Cardiac muscle cell (in vitro differentiated cells and primary cell): ENCODE data around the gene EIF2B2. TPM values are rescaled to one million over a fixed set of nuclear protein-coding genes. Genes with fewer than 3 reads are reported as not detected.
A peak's percentile ranks its signal among the peaks of the same experiment; 100 is the strongest.

ENCODE experiments used
- DNase-seq, 2 donors: peaks; one replicate each; pipeline versions ENCODE4 v3.0.0 to v3.0.0-alpha.2; 2010 to 2017; ENCODE audit warnings: low read depth in 1 of 2, low spot score in 1 of 2
- H3K27ac ChIP-seq: fragments of 200-600 bp; sonication (generic); 2 replicates; pipeline ENCODE4 v1.5.1; 2016
- H3K27me3 ChIP-seq: fragments of 200-600 bp; sonication (generic); 2 replicates; pipeline ENCODE4 v1.6.0; 2016; ENCODE audit warnings: control low read depth
- H3K36me3 ChIP-seq: fragments of 200-600 bp; sonication (generic); 2 replicates; pipeline ENCODE4 v1.5.1; 2016; ENCODE audit warnings: control low read depth
- H3K4me1 ChIP-seq: fragments of 200-600 bp; sonication (generic); 2 replicates; pipeline ENCODE4 v1.8.1; 2017; ENCODE audit warnings: low read depth, mild to moderate bottlenecking, mixed run types
- H3K4me3 ChIP-seq: fragments of 200-600 bp; sonication (generic); 2 replicates; pipeline ENCODE4 v1.5.1; 2016; ENCODE audit warnings: mild to moderate bottlenecking
- H3K9me3 ChIP-seq: fragments of 200-600 bp; sonication (generic); 2 replicates; pipeline ENCODE4 v1.5.1; 2017; ENCODE audit warnings: low read depth, mild to moderate bottlenecking, control low read depth
- polyA plus RNA-seq: library from polyadenylated mRNA; unstranded; fragments of >200 nt; fragmentation: Nextera tagmentation; extraction: Ambion mirVana; gene quantifications from 2 replicates; pipeline ENCODE4 v1.2.1, GENCODE V29; 2016
- total RNA-seq: library from RNA; depleted of rRNA; stranded (reverse); fragments of >200 nt; gene quantifications from 2 replicates; pipeline ENCODE4 v1.2.3, GENCODE V29; 2016
- TF ChIP-seq, protein P1 (sequence below): IDR thresholded peaks from 2 replicates; pipeline ENCODE4 v1.5.1; 2012; ENCODE audit warnings: low read depth, mild to moderate bottlenecking, low read length

The EIF2B2 gene
- total RNA-seq (57.3 and 69.5 TPM in 2 replicates), polyA plus RNA-seq (76.7 and 92.9 TPM in 2 replicates)

DNA sequence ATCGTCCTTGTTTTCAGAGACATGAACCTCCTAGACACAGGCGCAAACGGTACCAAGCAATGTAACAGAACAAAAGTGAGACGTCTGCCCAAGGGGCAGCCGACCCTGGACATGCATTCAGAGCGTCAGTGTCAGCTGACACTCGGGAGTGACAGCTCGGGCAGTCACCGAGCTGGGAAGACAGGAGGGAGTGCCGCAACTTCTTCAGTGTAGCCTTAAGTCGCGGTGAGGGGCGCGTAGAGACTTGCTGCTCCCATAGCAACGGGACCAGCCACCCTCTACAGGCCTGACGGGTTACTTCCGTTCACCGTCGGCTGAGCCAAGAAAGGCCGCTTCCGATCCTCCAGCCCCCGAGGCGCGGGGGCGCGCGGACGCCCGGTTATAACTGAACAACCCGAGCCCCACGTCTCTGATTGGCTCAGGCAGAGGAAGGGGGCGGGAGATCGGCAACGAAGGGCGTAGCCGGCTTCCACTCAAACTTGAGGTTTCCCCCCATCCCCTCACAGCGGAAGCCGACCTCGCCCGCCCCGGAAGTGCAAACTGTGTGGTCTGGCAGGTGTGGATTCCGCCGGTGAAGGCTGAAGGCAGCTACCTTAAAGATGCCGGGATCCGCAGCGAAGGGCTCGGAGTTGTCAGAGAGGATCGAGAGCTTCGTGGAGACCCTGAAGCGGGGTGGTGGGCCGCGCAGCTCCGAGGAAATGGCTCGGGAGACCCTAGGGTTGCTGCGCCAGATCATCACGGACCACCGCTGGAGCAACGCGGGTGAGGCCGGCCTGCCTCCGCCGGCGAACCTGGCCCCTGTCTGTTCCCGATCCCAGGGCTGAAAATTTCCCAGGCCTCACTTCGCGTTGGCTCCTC is at the start of gene EIF2B2:
Gene EIF2B2, plus strand, starts transcription at position 530 of the 858 bp plus-strand sequence. Its CDS starts 70 bp downstream, at position 600.
- DNase-seq, result peak; percentile 98
- H3K4me3 ChIP-seq, result peak within 1 kb of the TSS; percentile 52
- TF ChIP-seq, protein P1, sequence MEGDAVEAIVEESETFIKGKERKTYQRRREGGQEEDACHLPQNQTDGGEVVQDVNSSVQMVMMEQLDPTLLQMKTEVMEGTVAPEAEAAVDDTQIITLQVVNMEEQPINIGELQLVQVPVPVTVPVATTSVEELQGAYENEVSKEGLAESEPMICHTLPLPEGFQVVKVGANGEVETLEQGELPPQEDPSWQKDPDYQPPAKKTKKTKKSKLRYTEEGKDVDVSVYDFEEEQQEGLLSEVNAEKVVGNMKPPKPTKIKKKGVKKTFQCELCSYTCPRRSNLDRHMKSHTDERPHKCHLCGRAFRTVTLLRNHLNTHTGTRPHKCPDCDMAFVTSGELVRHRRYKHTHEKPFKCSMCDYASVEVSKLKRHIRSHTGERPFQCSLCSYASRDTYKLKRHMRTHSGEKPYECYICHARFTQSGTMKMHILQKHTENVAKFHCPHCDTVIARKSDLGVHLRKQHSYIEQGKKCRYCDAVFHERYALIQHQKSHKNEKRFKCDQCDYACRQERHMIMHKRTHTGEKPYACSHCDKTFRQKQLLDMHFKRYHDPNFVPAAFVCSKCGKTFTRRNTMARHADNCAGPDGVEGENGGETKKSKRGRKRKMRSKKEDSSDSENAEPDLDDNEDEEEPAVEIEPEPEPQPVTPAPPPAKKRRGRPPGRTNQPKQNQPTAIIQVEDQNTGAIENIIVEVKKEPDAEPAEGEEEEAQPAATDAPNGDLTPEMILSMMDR, result peak; percentile 18
- H3K4me1 ChIP-seq, result peaks cover 10% of the 10 kb centered on the region
- no peaks in the 10 kb centered on the region for H3K9me3 ChIP-seq
- H3K27ac ChIP-seq, result peak within 1 kb of the TSS; percentile 82
- H3K36me3 ChIP-seq, result peaks cover 26% of the 10 kb centered on the region
- H3K27me3 ChIP-seq, result no peaks in the 10 kb centered on the region

DNA sequence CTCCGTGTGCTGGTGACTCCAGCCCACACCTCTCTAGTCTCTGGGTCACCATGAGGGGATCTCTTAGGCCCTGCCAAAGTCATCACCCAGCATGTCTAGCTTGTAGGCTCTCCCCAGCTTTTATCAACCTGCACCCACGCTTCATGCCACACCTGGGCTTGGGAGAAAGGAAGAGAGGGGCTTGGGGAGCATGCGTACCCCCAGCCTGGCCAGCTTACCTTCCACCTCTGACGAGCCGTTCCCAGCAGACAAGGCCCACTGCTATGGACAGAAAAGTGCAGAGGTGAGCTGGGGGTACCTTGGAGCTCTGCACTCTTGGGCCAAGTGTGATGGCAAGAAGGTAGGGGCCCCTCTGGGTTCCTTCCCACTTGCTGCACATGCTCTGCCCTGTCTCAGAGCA is 49.0 kb upstream of the EIF2B2 start:
- H3K27me3 ChIP-seq, result no peaks in the 10 kb centered on the region
- peak overlapping the region; percentile 87 for H3K27ac ChIP-seq
- DNase-seq, result no peak
- TF ChIP-seq, protein P1, result no peak
- H3K4me3 ChIP-seq, result no peak overlapping the region
- H3K9me3 ChIP-seq, result no peaks in the 10 kb centered on the region
- peaks cover 42% of the 10 kb centered on the region for H3K4me1 ChIP-seq
- H3K36me3 ChIP-seq, result no peaks in the 10 kb centered on the region

DNA sequence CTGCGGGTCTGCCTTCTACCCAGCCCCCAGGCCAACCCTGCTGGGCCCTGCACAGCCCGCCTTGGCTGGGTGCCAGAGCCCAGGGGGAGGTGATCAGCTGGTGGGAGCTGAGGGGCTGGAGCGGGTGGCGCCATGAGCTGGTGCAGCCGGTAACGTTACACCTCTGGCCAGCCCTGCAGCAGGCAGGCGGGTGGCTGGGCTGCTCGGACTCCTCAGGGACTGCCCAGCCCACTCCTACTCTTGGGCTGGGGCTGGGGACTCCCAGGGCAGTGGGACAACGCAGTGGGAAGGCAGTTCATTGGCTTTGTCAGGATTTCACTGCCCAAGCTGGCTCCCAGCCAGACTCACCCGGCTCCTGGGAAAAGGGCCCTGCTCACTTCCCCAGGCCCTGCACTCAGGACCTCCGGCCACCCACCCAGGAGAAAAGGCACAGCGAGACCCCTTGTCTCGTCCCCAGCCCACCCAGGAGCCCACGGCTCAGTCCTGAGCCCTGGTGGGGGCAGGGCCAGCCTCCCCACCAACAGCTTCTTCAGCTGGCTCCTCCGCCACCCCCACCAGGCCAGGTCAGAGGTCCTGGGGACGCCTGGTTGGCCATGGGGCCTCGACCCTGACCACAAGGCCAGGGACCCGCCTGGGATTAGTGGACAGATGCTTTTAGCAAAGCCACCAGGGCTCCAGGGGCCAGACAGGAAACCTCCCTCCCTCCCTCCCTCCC is 48.3 kb upstream of the EIF2B2 start:
- Histone ChIP-seq H3K9me3 (no peaks in the 10 kb centered on the region), H3K27ac (peak overlapping the region; percentile 87), H3K4me1 (peaks cover 42% of the 10 kb centered on the region), H3K27me3 (no peaks in the 10 kb centered on the region), H3K36me3 (no peaks in the 10 kb centered on the region), H3K4me3 (peak overlapping the region; percentile 32)
- peak; percentile 16 to 92 for DNase-seq
- TF ChIP-seq, protein P1, result no peak

DNA sequence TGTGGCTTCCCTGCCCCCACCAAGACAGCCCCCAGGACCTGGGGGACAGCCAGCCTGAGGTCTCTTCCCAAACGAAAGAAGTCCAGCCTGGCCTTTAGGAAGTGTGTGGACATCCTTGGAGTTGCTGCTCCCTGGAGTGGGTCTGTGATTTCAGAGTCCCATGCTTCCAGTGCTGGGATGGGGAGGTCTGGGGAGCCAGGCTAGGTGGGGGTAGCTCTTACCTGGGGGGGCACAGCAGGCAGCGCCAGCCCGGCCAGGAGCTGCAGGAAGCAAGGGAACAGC is 47.8 kb upstream of the EIF2B2 start:
- H3K4me1 ChIP-seq, result peaks cover 42% of the 10 kb centered on the region
- DNase-seq, result peak in 1 of 2 donors; percentile 15
- no peaks in the 10 kb centered on the region for H3K27me3 ChIP-seq
- H3K27ac ChIP-seq, result peak overlapping the region; percentile 87
- TF ChIP-seq, protein P1, result no peak
- no peaks in the 10 kb centered on the region for H3K9me3 ChIP-seq
- no peaks in the 10 kb centered on the region for H3K36me3 ChIP-seq
- peak overlapping the region; percentile 32 for H3K4me3 ChIP-seq

DNA sequence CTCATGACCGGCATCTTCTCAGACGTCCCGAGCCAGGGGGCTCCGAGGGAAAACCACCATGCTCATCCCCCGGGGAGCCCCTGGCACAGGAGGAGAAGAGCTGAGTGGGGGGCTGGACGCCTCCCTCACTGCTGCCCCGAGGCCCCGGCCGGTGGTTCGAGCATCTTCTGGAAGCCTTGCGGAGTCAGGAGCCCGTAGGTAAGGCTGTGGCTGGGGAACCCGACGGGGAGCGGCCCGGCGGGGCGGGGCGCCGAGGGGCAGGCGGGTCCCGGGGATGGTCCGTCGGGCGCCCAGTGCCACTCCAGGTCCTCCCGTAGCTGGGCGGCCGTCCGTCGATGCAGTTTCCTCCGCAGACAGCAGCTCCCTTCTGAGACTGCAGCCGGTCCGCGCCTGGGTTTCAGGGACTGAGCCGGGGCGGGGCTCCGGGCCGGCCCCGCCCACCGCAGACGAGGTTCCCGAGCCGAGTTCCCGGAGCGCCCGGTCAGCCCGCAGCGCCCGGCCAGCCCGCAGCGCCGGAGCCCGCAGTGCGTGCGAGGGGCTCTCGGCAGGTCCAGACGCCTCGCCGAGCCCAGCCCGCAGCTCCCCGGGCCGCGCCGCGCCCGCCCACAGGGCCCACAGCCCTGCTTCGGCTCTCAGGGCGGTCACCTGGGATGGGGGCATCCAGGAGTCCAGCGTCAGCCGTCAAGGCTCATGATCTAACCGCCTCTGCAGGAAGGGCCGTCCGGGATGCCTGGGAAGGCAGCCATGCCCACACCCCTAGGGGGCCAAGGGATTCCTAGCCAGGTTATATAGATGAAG is 47.3 kb upstream of the EIF2B2 start, which contains the start of gene PGF:
Gene PGF, minus strand, starts transcription at position 369 of the 798 bp plus-strand sequence. Its CDS starts 355 bp downstream, at position 14.
- TF ChIP-seq, protein P1, result no peak
- Histone ChIP-seq H3K4me1 (peaks cover 42% of the 10 kb centered on the region), H3K27me3 (no peaks in the 10 kb centered on the region), H3K36me3 (no peaks in the 10 kb centered on the region), H3K4me3 (peak within 1 kb of the TSS; percentile 32), H3K9me3 (no peaks in the 10 kb centered on the region), H3K27ac (peak within 1 kb of the TSS; percentile 90)
- peak; percentile 51 to 84 for DNase-seq
